ENCODE measurements around the gene STX18.
"Not testable (repeated sequence)": the region's sequence is repeated elsewhere in the genome, so short reads cannot be mapped to it uniquely, and the experiment has no call there.

The STX18 gene

DNA sequence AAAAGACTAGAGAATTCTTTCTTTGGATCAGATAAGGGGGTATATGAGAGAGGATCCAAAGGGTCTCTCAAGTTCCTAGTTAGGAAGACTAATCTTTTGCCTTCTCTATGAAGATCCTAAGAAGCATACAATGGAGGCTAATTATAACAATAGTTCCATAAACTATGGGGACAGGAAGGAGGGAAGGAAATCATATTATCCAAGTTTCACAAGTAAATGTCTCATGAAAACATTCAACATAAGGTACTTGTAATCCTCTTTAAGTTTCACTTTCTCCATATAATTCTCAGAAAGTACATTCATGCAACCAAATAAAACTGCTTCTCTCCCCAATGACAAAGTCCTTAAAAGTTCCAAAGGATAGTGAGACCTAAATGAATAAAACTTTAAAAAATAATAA, 27.1 kb downstream of the STX18 start:
- H3K27me3 ChIP-seq (ENCODE audit: insufficient read depth, low read depth, severe bottlenecking): no peaks in the 10 kb centered on the region
- no peak for DNase-seq
- no peak overlapping the region for H3K27ac ChIP-seq
- H3K4me3 ChIP-seq (ENCODE audit: low read depth, low read length): no peak overlapping the region
- H3K9me3 ChIP-seq (ENCODE audit: severe bottlenecking): no peaks in the 10 kb centered on the region
- TF ChIP-seq, protein P1, sequence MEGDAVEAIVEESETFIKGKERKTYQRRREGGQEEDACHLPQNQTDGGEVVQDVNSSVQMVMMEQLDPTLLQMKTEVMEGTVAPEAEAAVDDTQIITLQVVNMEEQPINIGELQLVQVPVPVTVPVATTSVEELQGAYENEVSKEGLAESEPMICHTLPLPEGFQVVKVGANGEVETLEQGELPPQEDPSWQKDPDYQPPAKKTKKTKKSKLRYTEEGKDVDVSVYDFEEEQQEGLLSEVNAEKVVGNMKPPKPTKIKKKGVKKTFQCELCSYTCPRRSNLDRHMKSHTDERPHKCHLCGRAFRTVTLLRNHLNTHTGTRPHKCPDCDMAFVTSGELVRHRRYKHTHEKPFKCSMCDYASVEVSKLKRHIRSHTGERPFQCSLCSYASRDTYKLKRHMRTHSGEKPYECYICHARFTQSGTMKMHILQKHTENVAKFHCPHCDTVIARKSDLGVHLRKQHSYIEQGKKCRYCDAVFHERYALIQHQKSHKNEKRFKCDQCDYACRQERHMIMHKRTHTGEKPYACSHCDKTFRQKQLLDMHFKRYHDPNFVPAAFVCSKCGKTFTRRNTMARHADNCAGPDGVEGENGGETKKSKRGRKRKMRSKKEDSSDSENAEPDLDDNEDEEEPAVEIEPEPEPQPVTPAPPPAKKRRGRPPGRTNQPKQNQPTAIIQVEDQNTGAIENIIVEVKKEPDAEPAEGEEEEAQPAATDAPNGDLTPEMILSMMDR (IDR thresholded peaks at IDR 0.05; ENCODE audit: low read depth, low read length): no peak
- H3K36me3 ChIP-seq: no peaks in the 10 kb centered on the region

DNA sequence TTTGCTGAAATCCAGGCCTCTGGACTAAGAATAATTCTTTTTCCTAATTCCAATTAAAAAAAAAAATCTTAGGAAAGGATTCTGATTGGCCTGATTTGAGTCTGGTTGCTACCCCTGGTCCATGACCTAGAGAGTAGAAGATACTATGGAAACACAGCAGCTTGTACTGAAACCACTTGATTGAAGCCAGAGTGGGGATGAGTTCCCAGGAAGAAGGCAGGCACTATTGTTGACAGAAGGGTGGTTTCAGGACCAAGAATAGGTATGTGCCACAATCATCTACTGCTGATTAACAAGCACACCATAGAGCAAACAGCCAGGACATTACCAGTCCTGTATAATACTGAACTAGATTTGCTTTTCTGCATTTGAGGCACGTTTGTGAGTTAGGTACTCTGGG, 29.6 kb downstream of the STX18 start:
- TF ChIP-seq, protein P1 (IDR thresholded peaks at IDR 0.05; ENCODE audit: low read depth, low read length): no peak
- Histone ChIP-seq H3K4me3 (ENCODE audit: low read depth, low read length) (no peak overlapping the region), H3K36me3 (no peaks in the 10 kb centered on the region), H3K27me3 (ENCODE audit: insufficient read depth, low read depth, severe bottlenecking) (no peaks in the 10 kb centered on the region), H3K27ac (no peak overlapping the region), H3K9me3 (ENCODE audit: severe bottlenecking) (no peaks in the 10 kb centered on the region)
- no peak for DNase-seq

DNA sequence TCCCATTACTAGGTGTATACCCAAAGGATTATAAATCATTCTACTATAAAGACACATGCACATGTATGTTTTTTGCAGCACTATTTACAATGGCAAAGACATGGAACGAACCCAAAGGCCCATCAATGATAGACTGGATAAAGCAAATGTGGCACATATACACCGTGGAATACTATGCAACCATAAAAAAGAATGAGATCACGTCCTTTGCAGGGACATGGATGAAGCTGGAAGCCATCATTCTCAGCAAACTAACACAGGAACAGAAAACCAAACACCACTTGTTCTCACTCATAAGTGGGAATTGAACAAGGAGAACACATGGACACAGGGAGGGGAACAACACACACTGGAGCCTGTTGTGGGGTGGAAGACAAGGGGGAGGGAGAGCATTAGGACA, 31.2 kb downstream of the STX18 start:
- not testable (repeated sequence) for H3K36me3 ChIP-seq; DNase-seq; H3K4me3 ChIP-seq (ENCODE audit: low read depth, low read length); H3K27ac ChIP-seq; H3K27me3 ChIP-seq (ENCODE audit: insufficient read depth, low read depth, severe bottlenecking); H3K9me3 ChIP-seq (ENCODE audit: severe bottlenecking)

DNA sequence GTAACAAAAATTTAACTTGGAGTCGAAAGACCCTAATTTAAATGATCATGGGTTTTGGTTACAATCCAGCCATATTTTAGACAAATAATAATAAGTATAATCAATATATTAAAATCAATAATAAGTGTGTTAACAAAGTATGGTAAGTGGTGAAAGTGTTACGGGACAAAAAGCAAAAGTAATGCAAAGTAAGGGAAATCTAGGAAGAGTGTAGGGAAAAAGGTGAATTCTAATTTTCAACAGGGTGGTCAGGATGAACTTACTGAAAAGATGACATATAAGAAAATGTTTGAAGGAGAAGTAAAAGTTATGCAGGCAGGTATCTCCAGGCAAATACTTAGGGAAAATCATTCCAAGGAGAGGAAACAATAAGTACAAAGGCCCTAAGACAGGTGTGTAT, 32.3 kb downstream of the STX18 start:
- no peaks in the 10 kb centered on the region for H3K36me3 ChIP-seq
- TF ChIP-seq, protein P1 (IDR thresholded peaks at IDR 0.05; ENCODE audit: low read depth, low read length): no peak
- no peak overlapping the region for H3K27ac ChIP-seq
- H3K4me3 ChIP-seq (ENCODE audit: low read depth, low read length): no peak overlapping the region
- no peaks in the 10 kb centered on the region for H3K9me3 ChIP-seq (ENCODE audit: severe bottlenecking)
- DNase-seq: no peak
- no peaks in the 10 kb centered on the region for H3K27me3 ChIP-seq (ENCODE audit: insufficient read depth, low read depth, severe bottlenecking)

DNA sequence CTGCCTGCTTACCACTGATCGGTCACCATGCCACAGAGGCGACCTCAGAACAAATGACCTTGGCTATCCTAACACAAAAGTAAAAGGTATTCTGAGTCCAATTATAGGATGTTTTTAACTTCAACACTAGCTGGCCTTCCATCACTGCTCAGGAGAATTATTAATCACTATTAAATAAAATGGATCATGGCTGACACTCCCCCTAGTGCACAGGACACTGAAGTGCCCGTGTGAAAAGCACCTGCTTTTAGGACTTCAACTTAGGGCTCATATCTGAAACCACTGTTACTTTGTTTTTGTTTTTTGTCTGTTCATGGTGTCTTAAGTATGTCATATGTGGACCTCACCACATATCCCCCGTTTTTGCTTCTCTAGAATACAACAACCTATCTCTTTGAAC, 33.9 kb downstream of the STX18 start:
- TF ChIP-seq, protein P1 (IDR thresholded peaks at IDR 0.05; ENCODE audit: low read depth, low read length): peak; percentile 52
- H3K27ac ChIP-seq: no peak overlapping the region
- H3K4me3 ChIP-seq (ENCODE audit: low read depth, low read length): no peak overlapping the region
- no peaks in the 10 kb centered on the region for H3K36me3 ChIP-seq
- no peaks in the 10 kb centered on the region for H3K27me3 ChIP-seq (ENCODE audit: insufficient read depth, low read depth, severe bottlenecking)
- no peaks in the 10 kb centered on the region for H3K9me3 ChIP-seq (ENCODE audit: severe bottlenecking)
- DNase-seq: no peak

DNA sequence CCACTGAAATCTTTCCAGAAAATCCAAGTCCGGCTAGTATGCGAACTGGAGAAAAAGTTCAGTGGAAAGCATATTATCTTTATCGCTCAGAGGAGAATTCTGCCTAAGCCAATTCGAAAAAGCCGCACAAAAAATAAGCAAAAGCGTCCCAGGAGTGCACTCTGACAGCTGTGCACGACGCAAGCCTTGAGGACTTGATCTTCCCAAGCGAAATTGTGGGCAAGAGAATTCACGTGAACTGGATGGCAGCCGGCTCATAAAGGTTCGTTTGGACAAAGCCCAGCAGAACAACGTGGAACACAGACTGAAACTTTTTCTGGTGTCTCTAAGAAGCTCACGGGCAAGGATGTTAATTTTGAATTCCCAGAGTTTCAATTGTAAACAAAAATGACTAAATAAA, 34.4 kb downstream of the STX18 start:
- H3K27ac ChIP-seq: no peak overlapping the region
- H3K9me3 ChIP-seq (ENCODE audit: severe bottlenecking): no peaks in the 10 kb centered on the region
- TF ChIP-seq, protein P1 (IDR thresholded peaks at IDR 0.05; ENCODE audit: low read depth, low read length): no peak
- H3K36me3 ChIP-seq: no peaks in the 10 kb centered on the region
- no peak for DNase-seq
- no peak overlapping the region for H3K4me3 ChIP-seq (ENCODE audit: low read depth, low read length)
- no peaks in the 10 kb centered on the region for H3K27me3 ChIP-seq (ENCODE audit: insufficient read depth, low read depth, severe bottlenecking)

Data from WERI-Rb-1 (cell line).